MCF 10A (cell line): Measurements from ENCODE around the gene NLRC5. TPM values are rescaled to one million over a fixed set of nuclear protein-coding genes. Genes with fewer than 3 reads are reported as not detected.

Experiments
- BruUV-seq: library from RNA; stranded (reverse); fragments of 400-500 nt; replicated peaks from 2 replicates; lab custom pipeline; 2021; lab: Mats Ljungman, UMichigan
- CTCF ChIA-PET: fragments of 300-600 bp; sonication (Branson Sonifier 250); formaldehyde crosslinking; extraction: SDS; loops from one replicate; lab custom pipeline; 2021; ENCODE audit warnings: antibody characterized with exemption, inconsistent platforms; lab: Yijun Ruan, JAX
- POLR2A ChIA-PET: fragments of 300-600, 350-650 bp; sonication (Branson Sonifier 250); formaldehyde crosslinking; extraction: SDS; loops from one replicate; lab custom pipeline; 2020; ENCODE audit warnings: antibody characterized with exemption, inconsistent platforms; lab: Yijun Ruan, JAX
- DNase-seq: peaks from one replicate; pipeline ENCODE4 v3.0.0-alpha.2; 2018; ENCODE audit not compliant: unreplicated experiment
- H3K27ac Mint-ChIP-seq: one replicate; pipeline ENCODE4 v1.8.0; 2022; ENCODE audit warnings: mild to moderate bottlenecking, low read depth, mixed read lengths; ENCODE audit not compliant: unreplicated experiment
- H3K27me3 Mint-ChIP-seq: one replicate; pipeline ENCODE4 v1.8.0; 2022; ENCODE audit warnings: mixed read lengths; ENCODE audit not compliant: insufficient read depth, unreplicated experiment
- H3K36me3 Mint-ChIP-seq: one replicate; pipeline ENCODE4 v1.8.0; 2022; ENCODE audit warnings: mild to moderate bottlenecking, moderate library complexity, mixed read lengths; ENCODE audit not compliant: insufficient read depth, unreplicated experiment
- H3K4me1 Mint-ChIP-seq: one replicate; pipeline ENCODE4 v1.8.0; 2022; ENCODE audit warnings: mixed read lengths; ENCODE audit not compliant: insufficient read depth, unreplicated experiment
- H3K4me3 Mint-ChIP-seq: one replicate; pipeline ENCODE4 v1.8.0; 2022; ENCODE audit warnings: mild to moderate bottlenecking, moderate library complexity, mixed read lengths; ENCODE audit not compliant: unreplicated experiment
- H3K9me3 Mint-ChIP-seq: one replicate; pipeline ENCODE4 v1.8.0; 2022; ENCODE audit warnings: mixed read lengths; ENCODE audit not compliant: unreplicated experiment
- intact Hi-C: fragments of 100-400 bp; cut with micrococcal nuclease; formaldehyde crosslinking; loops from 2 replicates; pipeline ENCODE4 v1.14.1; 2022
- total RNA-seq: library from RNA; stranded (reverse); gene quantifications from 2 replicates; pipeline ENCODE4 v1.2.3, GENCODE V29; 2022
- TF ChIP-seq, protein P1 (sequence below): fragments of 200-600 bp; IDR thresholded peaks from one replicate; pipeline ENCODE4 v1.8.0; 2022; ENCODE audit warnings: antibody characterized with exemption, mild to moderate bottlenecking; ENCODE audit not compliant: unreplicated experiment

The NLRC5 gene
- total RNA-seq, 1 experiment from 2014 or later: 8.0 TPM

DNA sequence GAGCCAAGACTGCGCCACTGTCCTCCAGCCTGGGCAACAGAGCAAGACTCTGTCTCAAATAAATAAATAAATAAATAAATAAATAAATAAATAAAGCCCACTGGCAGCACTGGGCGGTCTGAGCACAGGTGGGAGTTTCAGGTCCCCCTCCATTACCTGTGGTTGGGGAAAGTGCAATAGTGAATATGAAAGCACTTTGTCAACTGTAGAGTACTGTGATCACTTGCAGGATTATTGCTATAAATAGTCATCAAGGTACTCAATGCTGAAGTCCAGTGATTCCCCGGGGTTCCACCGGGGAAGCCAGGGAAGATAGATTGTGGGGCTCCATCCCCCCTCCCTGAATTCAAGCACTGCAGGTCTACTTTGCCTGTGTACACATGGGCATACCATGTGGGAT is 60.3 kb downstream of the NLRC5 start:
- no peaks in the 10 kb centered on the region for H3K4me1 Mint-ChIP-seq
- POLR2A ChIA-PET: no interaction called here
- intact Hi-C loops: no loop called here
- no peaks in the 10 kb centered on the region for H3K9me3 Mint-ChIP-seq
- no peaks in the 10 kb centered on the region for H3K36me3 Mint-ChIP-seq
- H3K27ac Mint-ChIP-seq: no peak overlapping the region
- TF ChIP-seq, protein P1, sequence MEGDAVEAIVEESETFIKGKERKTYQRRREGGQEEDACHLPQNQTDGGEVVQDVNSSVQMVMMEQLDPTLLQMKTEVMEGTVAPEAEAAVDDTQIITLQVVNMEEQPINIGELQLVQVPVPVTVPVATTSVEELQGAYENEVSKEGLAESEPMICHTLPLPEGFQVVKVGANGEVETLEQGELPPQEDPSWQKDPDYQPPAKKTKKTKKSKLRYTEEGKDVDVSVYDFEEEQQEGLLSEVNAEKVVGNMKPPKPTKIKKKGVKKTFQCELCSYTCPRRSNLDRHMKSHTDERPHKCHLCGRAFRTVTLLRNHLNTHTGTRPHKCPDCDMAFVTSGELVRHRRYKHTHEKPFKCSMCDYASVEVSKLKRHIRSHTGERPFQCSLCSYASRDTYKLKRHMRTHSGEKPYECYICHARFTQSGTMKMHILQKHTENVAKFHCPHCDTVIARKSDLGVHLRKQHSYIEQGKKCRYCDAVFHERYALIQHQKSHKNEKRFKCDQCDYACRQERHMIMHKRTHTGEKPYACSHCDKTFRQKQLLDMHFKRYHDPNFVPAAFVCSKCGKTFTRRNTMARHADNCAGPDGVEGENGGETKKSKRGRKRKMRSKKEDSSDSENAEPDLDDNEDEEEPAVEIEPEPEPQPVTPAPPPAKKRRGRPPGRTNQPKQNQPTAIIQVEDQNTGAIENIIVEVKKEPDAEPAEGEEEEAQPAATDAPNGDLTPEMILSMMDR: no peak
- DNase-seq: no peak
- no TSS peak for BruUV-seq
- no peak overlapping the region for H3K4me3 Mint-ChIP-seq
- CTCF ChIA-PET: no interaction called here
- no peaks in the 10 kb centered on the region for H3K27me3 Mint-ChIP-seq

DNA sequence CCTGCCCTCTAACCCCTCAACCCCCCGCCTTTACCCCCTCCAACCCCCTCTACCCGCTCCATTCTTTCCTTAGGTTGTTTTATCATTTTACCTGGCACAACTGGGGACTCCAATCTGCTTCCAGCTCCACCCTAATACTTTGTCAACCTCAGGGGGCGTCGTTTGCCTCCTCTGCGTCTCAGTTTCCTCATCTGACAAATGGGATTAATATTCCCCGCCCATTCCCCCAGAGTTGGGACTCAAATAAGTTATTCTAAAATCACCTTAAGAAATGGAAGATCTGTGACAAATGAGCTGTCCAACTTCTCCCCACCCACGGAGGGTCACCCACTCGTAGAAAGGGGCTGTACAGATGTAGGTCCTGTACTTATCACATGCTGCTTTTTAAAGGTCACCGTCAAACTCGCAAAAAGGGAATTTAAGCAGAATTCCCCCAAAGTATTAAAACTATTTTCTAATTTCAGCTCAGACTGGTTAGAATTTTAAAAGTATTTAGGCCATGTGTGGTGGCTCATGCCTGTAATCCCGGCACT is 62.4 kb downstream of the NLRC5 start:
- Mint-ChIP-seq H3K36me3 (no peaks in the 10 kb centered on the region), H3K27me3 (no peaks in the 10 kb centered on the region), H3K4me1 (no peaks in the 10 kb centered on the region), H3K9me3 (no peaks in the 10 kb centered on the region), H3K27ac (no peak overlapping the region), H3K4me3 (no peak overlapping the region)
- BruUV-seq: no TSS peak
- ChIA-PET CTCF (interaction anchor here (0.8 kb wide), 1 partner anchor 18 kb away, joined by 3 read pairs; no protein-coding TSS in a partner anchor), POLR2A (interaction anchor here (1.2 kb wide), 1 partner anchor 119 kb away, joined by 3 read pairs; no protein-coding TSS in a partner anchor)
- TF ChIP-seq, protein P1: no peak
- DNase-seq: no peak
- intact Hi-C loops: no loop called here

- BruUV-seq: no TSS peak
- H3K9me3 Mint-ChIP-seq: no peaks in the 10 kb centered on the region
- H3K27me3 Mint-ChIP-seq: no peaks in the 10 kb centered on the region
- no peaks in the 10 kb centered on the region for H3K4me1 Mint-ChIP-seq
- H3K4me3 Mint-ChIP-seq: no peak overlapping the region
- CTCF ChIA-PET: interaction anchor here (0.6 to 1.3 kb wide), 2 partner anchors 186 to 324 kb away, joined by 3 to 5 read pairs; no protein-coding TSS in a partner anchor
- H3K27ac Mint-ChIP-seq: no peak overlapping the region
- POLR2A ChIA-PET: no interaction called here
- TF ChIP-seq, protein P1: no peak
- H3K36me3 Mint-ChIP-seq: no peaks in the 10 kb centered on the region
- intact Hi-C loops: no loop called here
- DNase-seq: no peak
Measured at GRCh38 chr16:57053206-57053605, 63.8 kb downstream of the NLRC5 start.

DNA sequence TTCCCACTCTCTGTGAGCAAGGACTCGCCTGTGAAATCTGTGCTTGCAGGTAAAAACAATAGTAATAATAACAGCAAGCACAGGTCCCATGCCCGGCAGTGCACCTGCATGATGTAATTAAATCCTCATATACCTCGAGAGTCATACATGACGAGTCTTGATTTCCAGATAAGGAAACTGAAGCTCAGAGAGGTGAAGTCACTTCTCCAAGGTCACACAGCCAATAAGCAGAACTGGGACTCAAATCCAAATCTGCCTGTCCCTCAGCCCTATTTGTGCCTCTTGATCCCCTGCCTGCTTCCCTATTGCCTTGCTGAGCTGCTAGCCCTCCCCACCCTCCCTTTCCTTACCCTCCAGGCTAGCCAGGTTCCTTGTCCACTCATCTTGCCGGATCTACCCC is 65.0 kb downstream of the NLRC5 start:
- H3K9me3 Mint-ChIP-seq: no peaks in the 10 kb centered on the region
- ChIA-PET POLR2A (no interaction called here), CTCF (interaction anchor here (1.3 kb wide), 1 partner anchor 188 kb away, joined by 5 read pairs; no protein-coding TSS in a partner anchor)
- no peak for DNase-seq
- no TSS peak for BruUV-seq
- no peak overlapping the region for H3K27ac Mint-ChIP-seq
- intact Hi-C loops: no loop called here
- no peaks in the 10 kb centered on the region for H3K27me3 Mint-ChIP-seq
- TF ChIP-seq, protein P1: no peak
- H3K4me3 Mint-ChIP-seq: no peak overlapping the region
- no peaks in the 10 kb centered on the region for H3K4me1 Mint-ChIP-seq
- no peaks in the 10 kb centered on the region for H3K36me3 Mint-ChIP-seq
